ENCODE results near the gene AUH. TPM values are rescaled to one million over a fixed set of nuclear protein-coding genes. Genes with fewer than 3 reads are reported as not detected.

AUH gene
- total RNA-seq, 1 donor from 2014 or later, result 28.5 TPM

GRCh38 chr9:91333551-91333950 is 28.2 kb downstream of the AUH start:
- no peak for DNase-seq
- H3K27ac Mint-ChIP-seq (ENCODE audit: unreplicated experiment), result peak overlapping the region; percentile 48
- peaks cover 35% of the 10 kb centered on the region for H3K4me1 Mint-ChIP-seq (ENCODE audit: low read depth, unreplicated experiment)
- H3K36me3 Mint-ChIP-seq (ENCODE audit: unreplicated experiment), result no peaks in the 10 kb centered on the region
- no peak overlapping the region for H3K4me3 Mint-ChIP-seq (ENCODE audit: unreplicated experiment)
- no peaks in the 10 kb centered on the region for H3K9me3 Mint-ChIP-seq (ENCODE audit: unreplicated experiment)
- H3K27me3 Mint-ChIP-seq (ENCODE audit: unreplicated experiment), result peaks cover 4% of the 10 kb centered on the region
- TF ChIP-seq CTCF (IDR thresholded peaks at IDR 0.05; ENCODE audit: partially characterized antibody, unreplicated experiment), result no peak

- H3K9me3 Mint-ChIP-seq (ENCODE audit: unreplicated experiment), result no peaks in the 10 kb centered on the region
- peak overlapping the region; percentile 78 for H3K27ac Mint-ChIP-seq (ENCODE audit: unreplicated experiment)
- H3K4me3 Mint-ChIP-seq (ENCODE audit: unreplicated experiment), result no peak overlapping the region
- TF ChIP-seq CTCF (IDR thresholded peaks at IDR 0.05; ENCODE audit: partially characterized antibody, unreplicated experiment), result no peak
- peaks cover 7% of the 10 kb centered on the region for H3K36me3 Mint-ChIP-seq (ENCODE audit: unreplicated experiment)
- no peak for DNase-seq
- peaks cover 33% of the 10 kb centered on the region for H3K4me1 Mint-ChIP-seq (ENCODE audit: low read depth, unreplicated experiment)
- H3K27me3 Mint-ChIP-seq (ENCODE audit: unreplicated experiment), result no peaks in the 10 kb centered on the region
Measured at GRCh38 chr9:91332546-91333231, 29.0 kb downstream of the AUH start.

- Mint-ChIP-seq H3K4me3 (ENCODE audit: unreplicated experiment) (no peak overlapping the region), H3K36me3 (ENCODE audit: unreplicated experiment) (peaks cover 15% of the 10 kb centered on the region), H3K9me3 (ENCODE audit: unreplicated experiment) (no peaks in the 10 kb centered on the region), H3K4me1 (ENCODE audit: low read depth, unreplicated experiment) (peaks cover 30% of the 10 kb centered on the region), H3K27ac (ENCODE audit: unreplicated experiment) (no peak overlapping the region), H3K27me3 (ENCODE audit: unreplicated experiment) (no peaks in the 10 kb centered on the region)
- TF ChIP-seq CTCF (IDR thresholded peaks at IDR 0.05; ENCODE audit: partially characterized antibody, unreplicated experiment), result no peak
- no peak for DNase-seq
Measured at GRCh38 chr9:91331849-91332248, 29.9 kb downstream of the AUH start.

GRCh38 chr9:91328186-91328585 is 33.5 kb downstream of the AUH start:
- DNase-seq, result no peak
- no peak overlapping the region for H3K27ac Mint-ChIP-seq (ENCODE audit: unreplicated experiment)
- peaks cover 17% of the 10 kb centered on the region for H3K36me3 Mint-ChIP-seq (ENCODE audit: unreplicated experiment)
- no peak for TF ChIP-seq CTCF (IDR thresholded peaks at IDR 0.05; ENCODE audit: partially characterized antibody, unreplicated experiment)
- no peaks in the 10 kb centered on the region for H3K9me3 Mint-ChIP-seq (ENCODE audit: unreplicated experiment)
- no peak overlapping the region for H3K4me3 Mint-ChIP-seq (ENCODE audit: unreplicated experiment)
- no peaks in the 10 kb centered on the region for H3K27me3 Mint-ChIP-seq (ENCODE audit: unreplicated experiment)
- peaks cover 9% of the 10 kb centered on the region for H3K4me1 Mint-ChIP-seq (ENCODE audit: low read depth, unreplicated experiment)

- Mint-ChIP-seq H3K36me3 (ENCODE audit: unreplicated experiment) (no peaks in the 10 kb centered on the region), H3K4me3 (ENCODE audit: unreplicated experiment) (no peak overlapping the region), H3K27ac (ENCODE audit: unreplicated experiment) (no peak overlapping the region), H3K27me3 (ENCODE audit: unreplicated experiment) (no peaks in the 10 kb centered on the region), H3K9me3 (ENCODE audit: unreplicated experiment) (no peaks in the 10 kb centered on the region), H3K4me1 (ENCODE audit: low read depth, unreplicated experiment) (no peaks in the 10 kb centered on the region)
- TF ChIP-seq CTCF (IDR thresholded peaks at IDR 0.05; ENCODE audit: partially characterized antibody, unreplicated experiment), result no peak
- no peak for DNase-seq
Measured at GRCh38 chr9:91321691-91322090, 40.0 kb downstream of the AUH start.
